BE2C (cell line): Measurements from ENCODE around the gene CUBN.

Experiments
- DNase-seq: peaks from one replicate; pipeline ENCODE4 v3.0.0-alpha.2; 2020
- H3K27me3 ChIP-seq: fragments of 250-450 bp; sonication (Bioruptor Pico); 2 replicates; pipeline ENCODE4 v1.5.1; 2020; ENCODE audit warnings: mild to moderate bottlenecking
- H3K36me3 ChIP-seq: fragments of 250-450 bp; sonication (Bioruptor Pico); 2 replicates; pipeline ENCODE4 v1.5.1; 2020; ENCODE audit warnings: mild to moderate bottlenecking
- H3K4me1 ChIP-seq: fragments of 250-450 bp; sonication (Bioruptor Pico); 2 replicates; pipeline ENCODE4 v1.5.1; 2020
- H3K4me3 ChIP-seq: 2 replicates; pipeline ENCODE4 v1.5.1; 2011; ENCODE audit warnings: low read depth, low read length
- H3K9me3 ChIP-seq: fragments of 250-450 bp; sonication (Bioruptor Pico); 2 replicates; pipeline ENCODE4 v1.5.1; 2020
- CTCF ChIP-seq: IDR thresholded peaks from 2 replicates; pipeline ENCODE4 v1.5.1; 2012; ENCODE audit warnings: mild to moderate bottlenecking, low read depth, low read length

Gene CUBN

GRCh38 chr10:17062493-17062892 is 67.1 kb downstream of the CUBN start:
- peaks cover 3% of the 10 kb centered on the region; the same call in 1 of the 2 replicates for H3K4me1 ChIP-seq
- no peaks in the 10 kb centered on the region for H3K27me3 ChIP-seq
- TF ChIP-seq CTCF: no peak
- no peaks in the 10 kb centered on the region for H3K9me3 ChIP-seq
- no peaks in the 10 kb centered on the region for H3K36me3 ChIP-seq
- no peak for DNase-seq
- no peak overlapping the region for H3K4me3 ChIP-seq

- Histone ChIP-seq H3K4me1 (peaks cover 3% of the 10 kb centered on the region; the same call in 1 of the 2 replicates), H3K9me3 (no peaks in the 10 kb centered on the region), H3K27me3 (no peaks in the 10 kb centered on the region), H3K36me3 (no peaks in the 10 kb centered on the region), H3K4me3 (no peak overlapping the region)
- DNase-seq: no peak
- TF ChIP-seq CTCF: no peak
Measured at GRCh38 chr10:17062009-17062408, 67.6 kb downstream of the CUBN start.

- H3K27me3 ChIP-seq: no peaks in the 10 kb centered on the region
- peaks cover 3% of the 10 kb centered on the region; the same call in 1 of the 2 replicates for H3K4me1 ChIP-seq
- no peaks in the 10 kb centered on the region for H3K36me3 ChIP-seq
- no peak overlapping the region for H3K4me3 ChIP-seq
- H3K9me3 ChIP-seq: no peaks in the 10 kb centered on the region
- no peak for DNase-seq
- no peak for TF ChIP-seq CTCF
Measured at GRCh38 chr10:17061418-17061817, 68.2 kb downstream of the CUBN start.

- TF ChIP-seq CTCF: no peak
- no peak for DNase-seq
- no peaks in the 10 kb centered on the region for H3K9me3 ChIP-seq
- no peaks in the 10 kb centered on the region for H3K27me3 ChIP-seq
- no peaks in the 10 kb centered on the region for H3K36me3 ChIP-seq
- no peak overlapping the region for H3K4me3 ChIP-seq
- peaks cover 3% of the 10 kb centered on the region; the same call in 1 of the 2 replicates for H3K4me1 ChIP-seq
Measured at GRCh38 chr10:17060289-17060688, 69.3 kb downstream of the CUBN start.

- Histone ChIP-seq H3K4me1 (peaks cover 3% of the 10 kb centered on the region; the same call in 1 of the 2 replicates), H3K9me3 (no peaks in the 10 kb centered on the region), H3K4me3 (no peak overlapping the region), H3K27me3 (no peaks in the 10 kb centered on the region), H3K36me3 (no peaks in the 10 kb centered on the region)
- no peak for TF ChIP-seq CTCF
- DNase-seq: no peak
Measured at GRCh38 chr10:17059197-17059688, 70.4 kb downstream of the CUBN start.

GRCh38 chr10:17058093-17058492 is 71.5 kb downstream of the CUBN start:
- H3K4me3 ChIP-seq: no peak overlapping the region

More at GRCh38 chr10:17058093-17058492, 71.5 kb downstream of the CUBN start:
- no peaks in the 10 kb centered on the region for H3K9me3 ChIP-seq
- no peak for TF ChIP-seq CTCF
- no peaks in the 10 kb centered on the region for H3K27me3 ChIP-seq
- 0 out of 2 replicates have a peak, but pooled peaks cover 2% of the 10 kb centered on the region for H3K4me1 ChIP-seq
- no peak for DNase-seq
- no peaks in the 10 kb centered on the region for H3K36me3 ChIP-seq
